ENCODE measurements around the gene PAK4. TPM values are rescaled to one million over a fixed set of nuclear protein-coding genes. Genes with fewer than 3 reads are reported as not detected.

The PAK4 gene
- total RNA-seq, 1 experiment from 2014 or later, result 69.8 TPM

GRCh38 chr19:39157275-39157996 lies 31.9 kb downstream of the PAK4 start:
- no peak for TF ChIP-seq PRRX2 (CRISPR knock-in tag; IDR thresholded peaks at IDR 0.05)
- TF ChIP-seq RELA (CRISPR knock-in tag; IDR thresholded peaks at IDR 0.05; ENCODE audit: borderline replicate concordance), result no peak
- TF ChIP-seq ZNF396 (CRISPR knock-in tag; IDR thresholded peaks at IDR 0.05; ENCODE audit: borderline replicate concordance), result no peak
- TF ChIP-seq GTF2I (CRISPR knock-in tag; conservative IDR thresholded peaks at IDR 0.05), result no peak
- TF ChIP-seq FOXP1 (CRISPR knock-in tag; IDR thresholded peaks at IDR 0.05; ENCODE audit: borderline replicate concordance), result no peak
- TF ChIP-seq CREB1 (CRISPR knock-in tag; IDR thresholded peaks at IDR 0.05), result no peak
- H3K27ac Mint-ChIP-seq, result peak overlapping the region; percentile 94
- H3K36me3 Mint-ChIP-seq, result peaks cover 4% of the 10 kb centered on the region; the same call in 1 of the 2 replicates
- DNase-seq (ENCODE audit: low spot score) (no peak), ATAC-seq (no peak)
- H3K4me3 Mint-ChIP-seq, result no peak overlapping the region
- POLR2A ChIA-PET, result interaction anchor here (2.2 kb wide), 1 partner anchor 12 kb away, joined by 9 read pairs; no protein-coding TSS in a partner anchor
- CTCF ChIA-PET, result no interaction called here
- no peaks in the 10 kb centered on the region; the same call in 1 of the 2 replicates for H3K27me3 Mint-ChIP-seq (ENCODE audit: low read depth)
- H3K9me3 Mint-ChIP-seq, result no peaks in the 10 kb centered on the region
- H3K4me1 Mint-ChIP-seq, result peaks cover 40% of the 10 kb centered on the region

GRCh38 chr19:39157997-39158389 lies 32.4 kb downstream of the PAK4 start:
- no peak overlapping the region for H3K4me3 Mint-ChIP-seq
- TF ChIP-seq FOXP1 (CRISPR knock-in tag; IDR thresholded peaks at IDR 0.05; ENCODE audit: borderline replicate concordance), result 0 out of 2 replicates have a peak, but pooled peaks have one; percentile 36
- TF ChIP-seq FOXJ3 (CRISPR knock-in tag; IDR thresholded peaks at IDR 0.05; ENCODE audit: borderline replicate concordance), result no peak
- ATAC-seq (no peak), DNase-seq (ENCODE audit: low spot score) (no peak)
- peaks cover 43% of the 10 kb centered on the region for H3K4me1 Mint-ChIP-seq
- no peaks in the 10 kb centered on the region for H3K9me3 Mint-ChIP-seq
- H3K36me3 Mint-ChIP-seq, result peaks cover 4% of the 10 kb centered on the region; the same call in 1 of the 2 replicates
- no peaks in the 10 kb centered on the region; the same call in 1 of the 2 replicates for H3K27me3 Mint-ChIP-seq (ENCODE audit: low read depth)
- peak overlapping the region; percentile 94 for H3K27ac Mint-ChIP-seq
- POLR2A ChIA-PET, result no interaction called here
- CTCF ChIA-PET, result no interaction called here

- TF ChIP-seq ZNF317 (CRISPR knock-in tag; IDR thresholded peaks at IDR 0.05; ENCODE audit: borderline replicate concordance, low read depth), result no peak
- no peak for TF ChIP-seq CREM (CRISPR knock-in tag; IDR thresholded peaks at IDR 0.05)
- no peak for TF ChIP-seq ZNF232 (CRISPR knock-in tag; IDR thresholded peaks at IDR 0.05)
- no peak for TF ChIP-seq AFF4 (CRISPR knock-in tag; IDR thresholded peaks at IDR 0.05; ENCODE audit: borderline replicate concordance)
- no peak for TF ChIP-seq ARID4B (CRISPR knock-in tag; IDR thresholded peaks at IDR 0.05; ENCODE audit: borderline replicate concordance)
- TF ChIP-seq TEAD4 (CRISPR knock-in tag; IDR thresholded peaks at IDR 0.05), result no peak
- TF ChIP-seq GRHL2 (CRISPR knock-in tag; IDR thresholded peaks at IDR 0.05; ENCODE audit: insufficient replicate concordance, severe bottlenecking), result no peak
- TF ChIP-seq ZNF138 (CRISPR knock-in tag; conservative IDR thresholded peaks at IDR 0.05), result no peak
- no peak for TF ChIP-seq HMGA2 (CRISPR knock-in tag; IDR thresholded peaks at IDR 0.05)
- no peak for TF ChIP-seq E2F4 (CRISPR knock-in tag; IDR thresholded peaks at IDR 0.05; ENCODE audit: borderline replicate concordance, low read depth)
- no peak for TF ChIP-seq NFE2L1 (CRISPR knock-in tag; IDR thresholded peaks at IDR 0.05)
- no peak overlapping the region for H3K4me3 Mint-ChIP-seq
- no peaks in the 10 kb centered on the region; the same call in 1 of the 2 replicates for H3K27me3 Mint-ChIP-seq (ENCODE audit: low read depth)
Observed at GRCh38 chr19:39158646-39159260, 33.2 kb downstream of the PAK4 start.

More at GRCh38 chr19:39158646-39159260, 33.2 kb downstream of the PAK4 start:
- ATAC-seq, result no peak
- ChIA-PET CTCF (no interaction called here), POLR2A (no interaction called here)
- Mint-ChIP-seq H3K27ac (peak overlapping the region; percentile 94; the same call in 1 of the 2 replicates), H3K36me3 (peaks cover 4% of the 10 kb centered on the region; the same call in 1 of the 2 replicates), H3K4me1 (peaks cover 43% of the 10 kb centered on the region), H3K9me3 (no peaks in the 10 kb centered on the region)
- DNase-seq (ENCODE audit: low spot score), result no peak
